HG03575 (cell line): Measurements from ENCODE around the gene ABCA13.
"Not testable (repeated sequence)": the region's sequence is repeated elsewhere in the genome, so short reads cannot be mapped to it uniquely, and the experiment has no call there.

ENCODE experiments used
- ATAC-seq: cut with Tn5 transposase; IDR thresholded peaks from one replicate; pipeline ENCODE4 v1.9.1; 2021; ENCODE audit not compliant: unreplicated experiment, insufficient number of reproducible peaks, low FRiP score; ENCODE audit errors: extremely low read depth

Gene ABCA13, protein sequence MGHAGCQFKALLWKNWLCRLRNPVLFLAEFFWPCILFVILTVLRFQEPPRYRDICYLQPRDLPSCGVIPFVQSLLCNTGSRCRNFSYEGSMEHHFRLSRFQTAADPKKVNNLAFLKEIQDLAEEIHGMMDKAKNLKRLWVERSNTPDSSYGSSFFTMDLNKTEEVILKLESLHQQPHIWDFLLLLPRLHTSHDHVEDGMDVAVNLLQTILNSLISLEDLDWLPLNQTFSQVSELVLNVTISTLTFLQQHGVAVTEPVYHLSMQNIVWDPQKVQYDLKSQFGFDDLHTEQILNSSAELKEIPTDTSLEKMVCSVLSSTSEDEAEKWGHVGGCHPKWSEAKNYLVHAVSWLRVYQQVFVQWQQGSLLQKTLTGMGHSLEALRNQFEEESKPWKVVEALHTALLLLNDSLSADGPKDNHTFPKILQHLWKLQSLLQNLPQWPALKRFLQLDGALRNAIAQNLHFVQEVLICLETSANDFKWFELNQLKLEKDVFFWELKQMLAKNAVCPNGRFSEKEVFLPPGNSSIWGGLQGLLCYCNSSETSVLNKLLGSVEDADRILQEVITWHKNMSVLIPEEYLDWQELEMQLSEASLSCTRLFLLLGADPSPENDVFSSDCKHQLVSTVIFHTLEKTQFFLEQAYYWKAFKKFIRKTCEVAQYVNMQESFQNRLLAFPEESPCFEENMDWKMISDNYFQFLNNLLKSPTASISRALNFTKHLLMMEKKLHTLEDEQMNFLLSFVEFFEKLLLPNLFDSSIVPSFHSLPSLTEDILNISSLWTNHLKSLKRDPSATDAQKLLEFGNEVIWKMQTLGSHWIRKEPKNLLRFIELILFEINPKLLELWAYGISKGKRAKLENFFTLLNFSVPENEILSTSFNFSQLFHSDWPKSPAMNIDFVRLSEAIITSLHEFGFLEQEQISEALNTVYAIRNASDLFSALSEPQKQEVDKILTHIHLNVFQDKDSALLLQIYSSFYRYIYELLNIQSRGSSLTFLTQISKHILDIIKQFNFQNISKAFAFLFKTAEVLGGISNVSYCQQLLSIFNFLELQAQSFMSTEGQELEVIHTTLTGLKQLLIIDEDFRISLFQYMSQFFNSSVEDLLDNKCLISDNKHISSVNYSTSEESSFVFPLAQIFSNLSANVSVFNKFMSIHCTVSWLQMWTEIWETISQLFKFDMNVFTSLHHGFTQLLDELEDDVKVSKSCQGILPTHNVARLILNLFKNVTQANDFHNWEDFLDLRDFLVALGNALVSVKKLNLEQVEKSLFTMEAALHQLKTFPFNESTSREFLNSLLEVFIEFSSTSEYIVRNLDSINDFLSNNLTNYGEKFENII (N-terminal part only)

DNA sequence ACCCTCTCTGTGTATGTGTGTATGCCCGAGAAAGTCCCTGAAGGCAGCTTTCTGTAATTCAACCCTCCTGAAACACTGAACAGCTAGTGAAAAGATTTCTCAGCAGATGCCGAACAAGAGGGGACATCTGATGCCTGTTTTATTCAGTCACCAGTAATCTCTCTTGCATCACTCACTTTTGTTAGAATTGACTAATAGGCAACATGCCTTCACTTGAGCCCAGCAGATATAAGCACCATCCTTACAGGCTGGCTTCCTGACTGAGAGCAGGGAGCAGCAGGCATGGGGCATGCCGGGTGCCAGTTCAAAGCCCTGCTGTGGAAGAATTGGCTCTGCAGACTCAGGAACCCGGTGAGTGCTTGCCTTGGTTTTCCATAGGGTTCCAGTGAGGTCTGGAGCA, at the start of gene ABCA13:
ABCA13 (plus strand) TSS at position 257 of the 400 bp plus-strand sequence; CDS start at position 283, 26 bp downstream.
- ATAC-seq: no peak

- no peak for ATAC-seq
These were observed 45.2 kb upstream of the ABCA13 start for GRCh38 chr7:48126037-48126436.

DNA sequence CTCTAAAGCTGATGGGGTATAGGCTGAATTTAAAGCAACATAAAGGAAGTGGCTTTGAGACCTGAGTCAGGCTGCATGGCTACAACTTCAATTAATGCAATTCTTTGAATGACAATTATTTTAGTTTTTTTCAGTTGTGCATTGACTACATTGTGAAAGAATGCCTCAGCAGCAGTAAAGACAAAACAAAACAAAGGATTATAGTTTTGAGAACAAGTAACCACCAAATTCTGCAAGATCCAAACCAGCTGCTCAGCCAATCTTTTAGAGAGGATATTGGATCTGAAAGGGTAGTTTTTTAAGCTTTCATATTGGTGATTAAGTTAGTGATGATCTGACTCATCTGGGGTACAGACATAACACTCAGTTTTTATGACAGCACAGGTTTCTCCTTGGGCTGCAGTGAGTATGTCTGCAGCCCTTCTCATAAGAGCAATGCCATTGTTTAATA, 40.6 kb upstream of the ABCA13 start:
- ATAC-seq: no peak

DNA sequence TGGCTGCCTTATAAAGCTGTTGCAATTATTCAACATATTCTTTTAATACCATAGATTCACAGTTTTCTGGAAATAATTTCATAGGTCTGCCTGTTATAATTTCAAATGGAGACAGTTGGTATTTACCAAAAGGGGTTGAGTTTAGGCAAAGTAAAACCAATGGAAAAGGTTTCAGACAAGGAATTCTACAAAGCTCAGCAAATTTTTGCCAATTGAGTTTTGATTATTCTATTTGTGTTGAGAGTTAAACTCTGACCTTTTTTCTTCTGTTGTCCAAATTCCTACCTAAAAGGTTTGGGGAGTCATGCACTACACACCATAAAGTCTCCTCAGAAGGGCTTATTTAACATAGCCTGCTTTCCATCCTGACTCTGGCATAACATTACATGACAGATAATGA, 38.5 kb upstream of the ABCA13 start:
- ATAC-seq: no peak

- no peak for ATAC-seq
These were observed 31.8 kb upstream of the ABCA13 start for GRCh38 chr7:48139459-48139858.

DNA sequence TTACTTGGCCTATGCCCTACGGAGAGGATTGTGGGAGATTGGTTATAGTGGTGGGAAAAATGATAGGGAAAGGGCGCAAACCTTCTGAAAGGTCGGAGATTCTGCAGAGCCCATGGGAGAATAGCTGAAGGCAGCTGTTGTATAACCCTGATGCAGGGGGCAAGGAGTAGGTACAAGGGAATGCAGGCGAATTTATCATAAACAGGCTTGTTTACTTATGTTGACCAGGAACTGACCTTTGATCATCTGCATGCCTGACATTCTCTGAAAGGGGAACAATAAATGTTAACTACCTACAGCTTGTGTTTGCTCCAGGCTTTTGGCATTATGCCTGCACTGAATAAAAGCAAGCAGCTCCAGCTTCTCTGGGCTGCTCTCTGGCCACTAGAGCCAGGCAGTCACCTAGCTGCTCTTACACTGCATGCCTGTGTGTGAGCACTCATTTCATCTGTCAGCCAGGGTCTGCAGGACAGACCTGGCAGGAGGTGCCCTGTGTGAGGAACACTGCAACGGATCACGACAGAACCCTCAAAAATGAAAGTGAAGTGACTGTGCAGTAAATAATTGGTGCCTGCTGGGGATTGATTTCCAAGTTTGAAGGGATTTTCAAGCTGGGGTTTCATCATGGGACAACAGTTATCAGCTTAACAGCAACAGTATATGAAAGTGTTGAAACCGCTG, 31.1 kb upstream of the ABCA13 start:
- ATAC-seq: no peak

GRCh38 chr7:48141521-48141920, 29.7 kb upstream of the ABCA13 start:
- ATAC-seq: no peak

DNA sequence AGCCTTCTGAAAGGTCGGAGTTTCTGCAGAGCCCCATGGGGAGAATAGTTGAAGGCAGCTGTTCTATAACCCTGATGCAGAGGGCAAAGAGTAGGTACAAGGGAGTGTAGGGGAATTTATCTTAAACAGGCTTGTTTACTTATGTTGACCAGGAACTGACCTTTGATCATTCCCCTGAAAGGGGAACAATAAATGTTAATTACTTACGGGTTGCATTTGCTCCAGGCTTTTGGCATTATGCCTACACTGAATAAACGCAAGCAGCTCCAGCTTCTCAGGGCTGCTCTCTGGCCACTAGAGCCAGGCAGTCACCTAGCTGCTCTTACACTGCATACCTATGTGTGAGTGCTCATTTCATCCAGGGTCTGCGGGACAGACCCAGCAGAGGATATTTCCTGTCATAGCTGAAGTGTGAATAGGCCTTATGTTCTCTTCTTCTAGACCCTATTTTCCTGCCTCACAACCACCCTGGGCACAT, 26.9 kb upstream of the ABCA13 start:
- no peak for ATAC-seq

DNA sequence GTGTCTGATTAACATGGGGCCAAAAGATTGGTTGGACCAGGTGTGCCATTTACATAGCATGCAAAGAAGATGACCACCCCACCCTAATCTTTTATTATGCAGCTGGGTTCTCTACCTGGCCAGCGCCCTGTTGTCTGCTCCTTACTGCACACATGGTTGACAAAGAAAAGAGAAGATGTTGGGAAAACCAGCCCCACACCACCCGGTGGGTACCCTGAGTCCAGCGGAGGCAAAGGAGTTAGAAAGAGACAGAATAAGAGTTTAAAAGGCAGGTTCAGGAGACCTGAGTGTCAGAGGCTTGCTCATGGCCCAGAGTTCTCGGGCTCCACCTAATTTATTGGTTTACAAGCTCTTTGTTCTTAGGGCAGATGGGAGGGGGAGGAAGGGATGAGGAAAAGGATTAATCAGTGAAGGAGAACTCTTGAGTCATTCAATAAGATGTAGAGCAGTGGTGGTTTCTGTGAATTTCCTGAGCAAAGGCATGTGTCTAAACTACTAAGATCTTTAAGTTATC, 24.1 kb upstream of the ABCA13 start:
- no peak for ATAC-seq

DNA sequence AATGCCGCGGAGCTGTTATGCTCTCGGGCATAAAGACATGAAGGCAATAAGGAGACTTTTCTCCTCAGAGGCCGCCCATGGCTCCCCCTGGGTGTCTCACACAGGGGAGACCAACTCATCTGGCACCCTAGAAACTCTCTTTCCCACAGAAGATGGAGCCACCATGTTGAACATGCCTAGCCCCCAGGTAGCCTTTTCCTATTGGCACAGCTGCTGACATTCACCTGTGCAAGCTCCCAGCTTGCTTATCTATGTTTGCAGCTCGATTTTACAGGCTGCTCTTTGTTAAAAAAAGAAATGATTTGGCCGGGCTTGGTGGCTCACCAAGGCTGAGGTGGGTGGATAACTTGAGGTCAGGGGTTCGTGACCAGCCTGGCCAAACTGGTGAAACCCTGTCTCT, 23.6 kb upstream of the ABCA13 start:
- not testable (repeated sequence) for ATAC-seq

GRCh38 chr7:48148311-48148710, 22.9 kb upstream of the ABCA13 start:
- ATAC-seq: no peak

GRCh38 chr7:48149058-48149457, 22.2 kb upstream of the ABCA13 start:
- no peak for ATAC-seq

DNA sequence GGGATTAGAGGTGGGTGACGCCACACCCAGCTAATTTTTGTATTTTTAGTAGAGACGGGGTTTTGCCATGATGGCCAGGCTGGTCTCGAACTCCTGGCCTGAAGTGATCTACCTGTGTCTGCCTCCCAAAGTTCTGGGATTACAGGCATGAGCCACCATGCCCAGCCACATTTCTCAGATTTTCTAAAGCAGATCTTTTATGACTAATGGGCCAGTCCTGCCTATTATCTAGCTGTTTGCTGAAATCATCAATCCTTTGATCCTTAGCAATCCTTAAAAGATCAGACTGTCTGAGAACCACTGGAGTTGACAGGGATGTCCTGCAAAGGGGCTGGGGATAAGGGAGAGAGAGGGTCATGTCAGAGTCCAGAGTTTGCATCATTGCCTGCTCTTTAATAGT, 21.2 kb upstream of the ABCA13 start:
- no peak for ATAC-seq

DNA sequence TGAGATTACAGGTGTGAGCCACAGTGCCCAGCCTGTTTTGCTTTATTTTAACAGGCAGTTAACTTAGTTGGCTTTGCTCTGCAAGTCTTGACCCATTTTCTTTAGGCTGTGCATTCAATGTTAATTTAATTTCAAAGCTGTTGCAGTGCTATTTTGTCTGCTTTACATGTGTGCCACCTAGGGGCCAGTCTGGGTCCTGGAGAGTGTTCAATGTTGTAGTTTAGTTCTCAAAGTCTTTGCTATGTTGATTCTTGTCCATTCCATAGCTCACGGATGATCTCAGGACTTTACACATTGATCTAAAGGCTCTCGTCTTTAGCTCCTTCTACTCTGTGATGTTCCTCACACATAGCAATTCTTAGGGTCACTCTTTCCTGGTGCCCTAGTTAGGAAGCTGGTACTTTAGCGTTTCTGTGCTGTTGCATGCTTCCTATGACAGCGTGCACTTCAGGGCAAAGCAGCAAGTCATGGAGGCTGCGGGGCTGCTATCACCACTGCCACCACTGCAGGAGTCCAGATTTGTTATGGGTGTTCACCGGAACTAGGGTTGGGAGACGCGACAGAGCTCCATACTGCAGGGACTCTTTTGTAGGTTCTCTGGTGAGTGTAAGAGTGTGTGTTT, 16.4 kb upstream of the ABCA13 start:
- no peak for ATAC-seq

GRCh38 chr7:48158404-48158803, 12.9 kb upstream of the ABCA13 start:
- no peak for ATAC-seq

GRCh38 chr7:48161407-48162125, 9.7 kb upstream of the ABCA13 start:
- ATAC-seq: no peak

GRCh38 chr7:48165157-48165556, 6.1 kb upstream of the ABCA13 start:
- ATAC-seq: no peak
